ENCODE measurements around the gene AOAH.

The AOAH gene

DNA sequence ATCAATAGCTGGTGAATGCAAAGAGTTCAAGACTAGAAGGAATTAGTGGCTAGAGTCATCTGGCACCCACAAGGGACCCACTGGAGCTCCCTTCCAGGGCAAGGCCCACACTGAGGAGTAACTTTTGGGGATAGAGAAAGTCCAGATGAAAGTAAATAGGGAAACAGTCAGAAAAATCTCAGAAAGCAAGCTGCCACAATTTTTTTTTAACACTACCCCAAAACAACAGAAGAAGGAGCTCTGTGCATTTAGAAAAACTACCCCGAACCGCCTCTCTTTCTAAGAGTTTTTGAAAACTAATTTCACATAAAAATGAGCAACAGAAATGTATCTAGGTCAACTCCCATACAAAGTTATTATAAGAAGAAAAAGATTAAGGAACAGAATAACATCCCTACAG is 42.2 kb downstream of the AOAH start:
- Histone ChIP-seq H3K9ac (ENCODE audit: low read length) (no peak overlapping the region), H3K4me1 (ENCODE audit: control insufficient read depth, insufficient read depth, low read length) (no peaks in the 10 kb centered on the region), H3K27me3 (ENCODE audit: control insufficient read depth, insufficient read depth, low read length) (no peaks in the 10 kb centered on the region), H3K27ac (ENCODE audit: low read depth, low read length) (no peak overlapping the region), H3K36me3 (ENCODE audit: control insufficient read depth, insufficient read depth, low read length) (no peaks in the 10 kb centered on the region), H3K4me3 (ENCODE audit: low read length) (no peak overlapping the region)

- no peak overlapping the region for H3K9ac ChIP-seq (ENCODE audit: low read length)
- no peak overlapping the region for H3K4me3 ChIP-seq (ENCODE audit: low read length)
- no peaks in the 10 kb centered on the region for H3K36me3 ChIP-seq (ENCODE audit: control insufficient read depth, insufficient read depth, low read length)
- no peak overlapping the region for H3K27ac ChIP-seq (ENCODE audit: low read depth, low read length)
- H3K27me3 ChIP-seq (ENCODE audit: control insufficient read depth, insufficient read depth, low read length) = no peaks in the 10 kb centered on the region
- H3K4me1 ChIP-seq (ENCODE audit: control insufficient read depth, insufficient read depth, low read length) = no peaks in the 10 kb centered on the region
These were observed 46.4 kb downstream of the AOAH start for GRCh38 chr7:36677769-36678437.

DNA sequence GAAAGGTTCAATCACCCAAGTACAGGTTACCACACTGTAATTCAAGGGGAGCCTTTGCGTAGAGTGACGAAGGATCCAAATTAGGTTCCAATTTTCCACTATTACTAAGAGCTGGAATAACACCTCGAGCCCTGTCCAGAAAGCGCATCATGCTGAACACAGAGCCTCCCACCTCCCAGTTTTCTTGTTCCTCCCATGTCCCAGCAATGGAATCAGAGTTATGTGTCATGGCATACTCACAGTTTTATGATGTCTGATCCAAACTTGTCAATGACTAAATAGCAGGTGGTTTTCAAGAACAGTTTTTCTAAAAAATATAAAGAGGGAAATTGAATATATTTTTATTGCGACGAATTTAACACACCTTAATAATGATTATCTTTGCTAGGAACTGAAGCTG is 50.6 kb downstream of the AOAH start:
- Histone ChIP-seq H3K9ac (ENCODE audit: low read length) (no peak overlapping the region), H3K27me3 (ENCODE audit: control insufficient read depth, insufficient read depth, low read length) (no peaks in the 10 kb centered on the region), H3K27ac (ENCODE audit: low read depth, low read length) (no peak overlapping the region), H3K36me3 (ENCODE audit: control insufficient read depth, insufficient read depth, low read length) (no peaks in the 10 kb centered on the region), H3K4me1 (ENCODE audit: control insufficient read depth, insufficient read depth, low read length) (no peaks in the 10 kb centered on the region), H3K4me3 (ENCODE audit: low read length) (no peak overlapping the region)

DNA sequence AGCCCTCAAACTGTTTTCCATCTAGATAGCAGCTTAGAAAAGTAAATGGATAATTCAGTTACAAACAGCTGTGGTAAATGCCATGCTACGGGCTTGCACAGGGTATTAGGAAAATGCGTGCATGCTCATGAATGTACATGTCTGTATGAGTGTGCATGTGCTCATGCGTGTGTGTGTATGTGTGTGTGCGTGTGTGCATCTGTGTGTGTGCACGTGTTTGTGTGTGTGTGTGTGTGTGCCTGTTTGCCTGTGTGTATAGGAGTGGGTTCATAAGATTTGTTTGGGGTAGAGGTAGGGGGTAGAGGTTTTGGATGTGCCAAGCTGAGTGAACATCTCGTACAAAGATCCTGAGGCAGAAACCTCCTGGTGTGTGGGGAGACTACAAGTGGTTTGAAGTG is 52.9 kb downstream of the AOAH start:
- no peak overlapping the region for H3K9ac ChIP-seq (ENCODE audit: low read length)
- H3K4me1 ChIP-seq (ENCODE audit: control insufficient read depth, insufficient read depth, low read length) = no peaks in the 10 kb centered on the region
- H3K27ac ChIP-seq (ENCODE audit: low read depth, low read length) = no peak overlapping the region
- H3K4me3 ChIP-seq (ENCODE audit: low read length) = no peak overlapping the region
- no peaks in the 10 kb centered on the region for H3K27me3 ChIP-seq (ENCODE audit: control insufficient read depth, insufficient read depth, low read length)
- no peaks in the 10 kb centered on the region for H3K36me3 ChIP-seq (ENCODE audit: control insufficient read depth, insufficient read depth, low read length)

- no peaks in the 10 kb centered on the region for H3K4me1 ChIP-seq (ENCODE audit: control insufficient read depth, insufficient read depth, low read length)
- H3K4me3 ChIP-seq (ENCODE audit: low read length) = no peak overlapping the region
- no peak overlapping the region for H3K9ac ChIP-seq (ENCODE audit: low read length)
- no peaks in the 10 kb centered on the region for H3K27me3 ChIP-seq (ENCODE audit: control insufficient read depth, insufficient read depth, low read length)
- no peaks in the 10 kb centered on the region for H3K36me3 ChIP-seq (ENCODE audit: control insufficient read depth, insufficient read depth, low read length)
- no peak overlapping the region for H3K27ac ChIP-seq (ENCODE audit: low read depth, low read length)
These were observed 53.5 kb downstream of the AOAH start for GRCh38 chr7:36670585-36671431.

DNA sequence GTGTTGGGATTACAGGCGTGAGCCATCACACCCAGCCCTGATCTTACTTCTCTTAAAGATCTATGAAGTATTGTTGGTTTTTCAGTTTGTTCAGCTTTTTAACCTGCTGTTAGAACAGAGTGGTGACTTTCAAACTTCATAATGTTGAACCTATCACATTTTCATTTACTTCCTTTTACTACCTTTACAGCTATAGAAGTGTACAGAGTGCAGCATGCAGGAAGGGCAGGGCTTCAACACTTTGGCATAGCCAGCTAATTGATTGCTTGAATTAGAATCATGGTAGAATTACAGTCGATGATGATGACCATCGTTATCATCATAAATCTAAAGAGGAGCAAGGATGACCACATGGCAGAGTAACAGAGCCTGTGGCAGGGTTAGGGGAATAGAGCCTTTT is 55.5 kb downstream of the AOAH start:
- Histone ChIP-seq H3K27ac (ENCODE audit: low read depth, low read length) (no peak overlapping the region), H3K4me3 (ENCODE audit: low read length) (no peak overlapping the region), H3K4me1 (ENCODE audit: control insufficient read depth, insufficient read depth, low read length) (no peaks in the 10 kb centered on the region), H3K9ac (ENCODE audit: low read length) (no peak overlapping the region), H3K27me3 (ENCODE audit: control insufficient read depth, insufficient read depth, low read length) (no peaks in the 10 kb centered on the region), H3K36me3 (ENCODE audit: control insufficient read depth, insufficient read depth, low read length) (no peaks in the 10 kb centered on the region)

- Histone ChIP-seq H3K36me3 (ENCODE audit: control insufficient read depth, insufficient read depth, low read length) (no peaks in the 10 kb centered on the region), H3K27ac (ENCODE audit: low read depth, low read length) (no peak overlapping the region), H3K27me3 (ENCODE audit: control insufficient read depth, insufficient read depth, low read length) (no peaks in the 10 kb centered on the region), H3K4me1 (ENCODE audit: control insufficient read depth, insufficient read depth, low read length) (no peaks in the 10 kb centered on the region), H3K9ac (ENCODE audit: low read length) (no peak overlapping the region), H3K4me3 (ENCODE audit: low read length) (no peak overlapping the region)
These were observed 56.2 kb downstream of the AOAH start for GRCh38 chr7:36668080-36668479.

DNA sequence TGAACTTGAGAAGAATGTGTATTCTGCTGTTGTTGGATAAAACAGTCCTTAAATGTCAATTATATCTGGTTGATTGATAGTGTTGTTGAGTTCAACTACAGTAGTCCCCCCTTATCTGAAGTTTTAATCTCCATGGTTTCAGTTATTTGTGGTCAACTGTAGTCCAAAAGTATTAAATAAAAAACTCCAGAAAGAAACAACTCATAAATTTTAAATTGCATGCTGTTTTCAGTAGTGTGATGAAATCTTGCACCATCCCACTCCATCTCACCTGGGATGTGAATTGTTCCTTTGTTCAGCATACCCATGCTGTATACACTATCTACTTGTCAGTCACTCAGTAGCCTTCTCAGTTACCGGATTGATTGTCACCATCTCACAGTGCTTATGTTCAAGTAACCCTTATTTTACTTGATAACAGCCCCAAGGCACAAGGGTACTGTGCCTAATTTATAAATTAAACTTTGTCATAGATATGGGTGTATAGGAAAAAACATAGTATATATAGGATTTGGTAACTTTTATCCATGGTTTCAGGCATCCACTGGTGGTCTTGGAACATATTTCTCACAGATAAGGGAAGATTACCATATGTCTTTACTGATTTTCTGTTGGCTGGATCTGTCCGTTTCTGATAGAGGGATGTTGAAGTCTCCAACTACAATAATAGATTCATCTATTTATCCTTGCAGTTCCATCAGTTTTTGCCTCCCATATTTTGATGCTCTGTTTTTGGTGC is 57.1 kb downstream of the AOAH start:
- Histone ChIP-seq H3K36me3 (ENCODE audit: control insufficient read depth, insufficient read depth, low read length) (no peaks in the 10 kb centered on the region), H3K27me3 (ENCODE audit: control insufficient read depth, insufficient read depth, low read length) (no peaks in the 10 kb centered on the region), H3K27ac (ENCODE audit: low read depth, low read length) (no peak overlapping the region), H3K4me3 (ENCODE audit: low read length) (no peak overlapping the region), H3K9ac (ENCODE audit: low read length) (no peak overlapping the region), H3K4me1 (ENCODE audit: control insufficient read depth, insufficient read depth, low read length) (no peaks in the 10 kb centered on the region)

- no peaks in the 10 kb centered on the region for H3K36me3 ChIP-seq (ENCODE audit: control insufficient read depth, insufficient read depth, low read length)
- no peaks in the 10 kb centered on the region for H3K27me3 ChIP-seq (ENCODE audit: control insufficient read depth, insufficient read depth, low read length)
- no peak overlapping the region for H3K9ac ChIP-seq (ENCODE audit: low read length)
- no peak overlapping the region for H3K4me3 ChIP-seq (ENCODE audit: low read length)
- H3K27ac ChIP-seq (ENCODE audit: low read depth, low read length) = no peak overlapping the region
- no peaks in the 10 kb centered on the region for H3K4me1 ChIP-seq (ENCODE audit: control insufficient read depth, insufficient read depth, low read length)
These were observed 60.8 kb downstream of the AOAH start for GRCh38 chr7:36663481-36663880.

- no peak overlapping the region for H3K4me3 ChIP-seq (ENCODE audit: low read length)
These were observed 63.0 kb downstream of the AOAH start for GRCh38 chr7:36661135-36661840.

DNA sequence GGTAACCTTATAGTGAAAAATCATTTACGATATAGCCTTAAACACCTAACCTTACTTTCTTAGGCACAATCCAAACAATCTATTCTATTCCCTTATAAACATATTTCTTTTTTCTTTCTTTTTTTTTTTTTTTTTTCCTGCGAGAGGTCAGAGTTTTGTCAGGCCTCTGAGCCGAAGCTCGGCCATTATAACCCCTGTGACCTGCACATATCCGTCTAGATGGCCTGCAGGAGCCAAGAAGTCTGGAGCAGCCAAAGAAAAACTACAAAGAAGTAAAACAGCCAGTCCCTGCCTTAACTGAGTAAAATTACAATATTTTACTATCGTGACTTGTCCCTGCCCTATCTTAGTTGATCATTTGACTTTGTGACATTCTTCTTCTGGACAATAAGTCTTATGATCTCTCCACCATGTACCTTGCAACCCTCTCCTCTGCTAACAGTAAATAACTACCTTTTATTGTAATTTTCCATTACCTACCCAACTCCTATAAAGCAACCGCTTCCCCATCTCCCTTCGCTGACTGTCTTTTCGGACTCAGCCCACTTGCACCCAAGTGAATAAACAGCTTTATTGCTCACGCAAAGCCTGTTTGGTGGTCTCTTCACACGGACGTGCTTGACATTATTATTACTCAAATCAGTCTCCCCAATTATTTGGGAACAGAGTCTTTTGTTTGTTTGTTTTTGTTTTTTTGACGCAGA is 64.5 kb downstream of the AOAH start:
- no peak overlapping the region for H3K9ac ChIP-seq (ENCODE audit: low read length)
- H3K4me1 ChIP-seq (ENCODE audit: control insufficient read depth, insufficient read depth, low read length) = no peaks in the 10 kb centered on the region
- H3K4me3 ChIP-seq (ENCODE audit: low read length) = no peak overlapping the region
- H3K27ac ChIP-seq (ENCODE audit: low read depth, low read length) = no peak overlapping the region
- H3K36me3 ChIP-seq (ENCODE audit: control insufficient read depth, insufficient read depth, low read length) = no peaks in the 10 kb centered on the region
- no peaks in the 10 kb centered on the region for H3K27me3 ChIP-seq (ENCODE audit: control insufficient read depth, insufficient read depth, low read length)

More at GRCh38 chr7:36661135-36661840, 63.0 kb downstream of the AOAH start:
- H3K36me3 ChIP-seq (ENCODE audit: control insufficient read depth, insufficient read depth, low read length) = no peaks in the 10 kb centered on the region
- H3K9ac ChIP-seq (ENCODE audit: low read length) = no peak overlapping the region
- no peak overlapping the region for H3K27ac ChIP-seq (ENCODE audit: low read depth, low read length)
- no peaks in the 10 kb centered on the region for H3K27me3 ChIP-seq (ENCODE audit: control insufficient read depth, insufficient read depth, low read length)
- H3K4me1 ChIP-seq (ENCODE audit: control insufficient read depth, insufficient read depth, low read length) = no peaks in the 10 kb centered on the region

- no peak overlapping the region for H3K9ac ChIP-seq (ENCODE audit: low read length)
- H3K27me3 ChIP-seq (ENCODE audit: control insufficient read depth, insufficient read depth, low read length) = no peaks in the 10 kb centered on the region
- no peaks in the 10 kb centered on the region for H3K36me3 ChIP-seq (ENCODE audit: control insufficient read depth, insufficient read depth, low read length)
- no peak overlapping the region for H3K4me3 ChIP-seq (ENCODE audit: low read length)
- no peaks in the 10 kb centered on the region for H3K4me1 ChIP-seq (ENCODE audit: control insufficient read depth, insufficient read depth, low read length)
- H3K27ac ChIP-seq (ENCODE audit: low read depth, low read length) = no peak overlapping the region
These were observed 65.2 kb downstream of the AOAH start for GRCh38 chr7:36659172-36659516.
